GM13976 (cell line): Measurements from ENCODE around the gene TAF11L11.
"Not testable (repeated sequence)": the region's sequence is repeated elsewhere in the genome, so short reads cannot be mapped to it uniquely, and the experiment has no call there.

Source experiments
- DNase-seq: peaks from one replicate; pipeline ENCODE4 v3.0.0; 2012; ENCODE audit warnings: low spot score
- in situ Hi-C: fragments of 300-500 bp; cut with MboI; formaldehyde crosslinking; loops from one replicate; pipeline ENCODE4 v1.12.0; 2022; ENCODE audit warnings: low sequenced_read_pairs, mixed read lengths, inconsistent platforms; ENCODE audit not compliant: unreplicated experiment
- TF ChIP-seq, protein P1 (sequence below): IDR thresholded peaks from 2 replicates; pipeline ENCODE4 v1.5.1; 2012; ENCODE audit warnings: borderline replicate concordance, mild to moderate bottlenecking; ENCODE audit not compliant: insufficient read depth; ENCODE audit errors: extremely low read depth, missing control alignments, control extremely low read depth

Gene TAF11L11

DNA sequence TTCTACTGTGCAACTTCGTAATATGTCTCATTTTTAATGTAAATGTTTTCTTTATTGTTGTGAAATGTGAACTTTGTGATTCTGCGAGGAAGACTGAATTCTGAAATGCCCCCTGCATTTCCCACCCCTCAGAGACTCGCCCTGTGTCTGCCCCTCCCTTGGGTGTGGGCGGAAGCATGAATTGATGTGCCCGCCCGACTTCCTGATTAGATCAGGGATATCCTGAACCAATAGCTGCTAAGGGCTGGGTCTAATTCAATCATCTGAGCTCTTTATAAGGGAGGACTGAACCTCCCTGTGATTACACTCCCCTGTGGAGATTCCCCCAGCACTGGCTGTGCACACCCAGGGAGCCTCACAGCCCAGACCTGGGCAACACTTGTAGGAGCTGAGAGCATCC, at the start of gene TAF11L11:
TAF11L11 (plus strand) TSS at position 304 of the 400 bp plus-strand sequence.
- DNase-seq, in situ Hi-C loops: not testable (repeated sequence)

DNA sequence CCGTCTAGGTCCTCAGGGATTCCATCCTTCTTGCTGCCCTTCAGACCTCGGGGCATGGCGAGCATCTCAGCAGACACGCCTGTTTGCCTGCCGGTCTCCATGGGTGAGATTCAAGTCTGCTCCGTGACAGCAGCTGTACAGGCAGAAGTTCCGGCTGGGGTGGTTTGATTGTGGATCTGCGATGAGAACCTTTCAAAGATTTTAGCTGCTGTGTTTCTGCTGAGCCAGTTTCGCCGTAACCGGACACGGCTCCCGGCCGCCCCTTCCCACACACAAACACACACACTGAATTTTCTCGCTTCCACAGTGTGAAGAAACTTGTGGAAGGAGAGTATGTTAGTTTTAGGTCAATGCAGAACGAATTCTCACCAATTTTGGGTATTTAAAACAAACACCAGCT, 18.3 kb upstream of the TAF11L11 start, which contains the start of gene TAF11L7:
TAF11L7 (minus strand) TSS at position 101 of the 400 bp plus-strand sequence.
- DNase-seq, in situ Hi-C loops: not testable (repeated sequence)

DNA sequence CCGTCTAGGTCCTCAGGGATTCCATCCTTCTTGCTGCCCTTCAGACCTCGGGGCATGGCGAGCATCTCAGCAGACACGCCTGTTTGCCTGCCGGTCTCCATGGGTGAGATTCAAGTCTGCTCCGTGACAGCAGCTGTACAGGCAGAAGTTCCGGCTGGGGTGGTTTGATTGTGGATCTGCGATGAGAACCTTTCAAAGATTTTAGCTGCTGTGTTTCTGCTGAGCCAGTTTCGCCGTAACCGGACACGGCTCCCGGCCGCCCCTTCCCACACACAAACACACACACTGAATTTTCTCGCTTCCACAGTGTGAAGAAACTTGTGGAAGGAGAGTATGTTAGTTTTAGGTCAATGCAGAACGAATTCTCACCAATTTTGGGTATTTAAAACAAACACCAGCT, 13.1 kb upstream of the TAF11L11 start, which contains the start of gene TAF11L8:
TAF11L8 (minus strand) TSS at position 101 of the 400 bp plus-strand sequence.
- DNase-seq, in situ Hi-C loops: not testable (repeated sequence)

DNA sequence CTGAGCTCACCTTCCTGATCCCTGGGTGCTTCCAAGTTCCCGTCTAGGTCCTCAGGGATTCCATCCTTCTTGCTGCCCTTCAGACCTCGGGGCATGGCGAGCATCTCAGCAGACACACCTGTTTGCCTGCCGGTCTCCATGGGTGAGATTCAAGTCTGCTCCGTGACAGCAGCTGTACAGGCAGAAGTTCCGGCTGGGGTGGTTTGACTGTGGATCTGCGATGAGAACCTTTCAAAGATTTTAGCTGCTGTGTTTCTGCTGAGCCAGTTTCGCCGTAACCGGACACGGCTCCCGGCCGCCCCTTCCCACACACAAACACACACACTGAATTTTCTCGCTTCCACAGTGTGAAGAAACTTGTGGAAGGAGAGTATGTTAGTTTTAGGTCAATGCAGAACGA, 9.7 kb upstream of the TAF11L11 start, which contains the start of gene TAF11L9:
TAF11L9 (minus strand) TSS at position 140 of the 400 bp plus-strand sequence.
- DNase-seq, in situ Hi-C loops: not testable (repeated sequence)

DNA sequence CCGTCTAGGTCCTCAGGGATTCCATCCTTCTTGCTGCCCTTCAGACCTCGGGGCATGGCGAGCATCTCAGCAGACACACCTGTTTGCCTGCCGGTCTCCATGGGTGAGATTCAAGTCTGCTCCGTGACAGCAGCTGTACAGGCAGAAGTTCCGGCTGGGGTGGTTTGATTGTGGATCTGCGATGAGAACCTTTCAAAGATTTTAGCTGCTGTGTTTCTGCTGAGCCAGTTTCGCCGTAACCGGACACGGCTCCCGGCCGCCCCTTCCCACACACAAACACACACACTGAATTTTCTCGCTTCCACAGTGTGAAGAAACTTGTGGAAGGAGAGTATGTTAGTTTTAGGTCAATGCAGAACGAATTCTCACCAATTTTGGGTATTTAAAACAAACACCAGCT, 6.3 kb upstream of the TAF11L11 start, which contains the start of gene TAF11L10:
TAF11L10 (minus strand) TSS at position 101 of the 400 bp plus-strand sequence.
- DNase-seq, in situ Hi-C loops: not testable (repeated sequence)

DNA sequence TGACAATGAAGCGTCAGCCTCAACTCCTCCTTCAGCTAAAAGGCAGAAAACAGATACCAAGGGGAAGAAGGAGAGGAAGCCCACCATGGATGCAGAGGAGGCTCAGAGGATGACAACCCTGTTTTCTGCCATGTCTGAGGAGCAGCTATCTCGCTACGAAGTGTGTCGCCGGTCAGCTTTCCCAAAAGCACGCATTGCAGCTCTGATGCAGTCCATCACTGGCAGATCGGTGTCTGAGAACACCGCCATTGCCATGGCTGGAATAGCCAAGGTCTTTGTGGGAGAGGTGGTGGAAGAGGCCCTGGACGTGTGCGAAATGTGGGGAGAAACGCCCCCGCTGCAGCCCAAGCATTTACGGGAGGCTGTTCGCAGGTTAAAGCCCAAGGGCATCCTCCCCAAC, 968 bp downstream of the TAF11L11 start:
- TF ChIP-seq, protein P1, sequence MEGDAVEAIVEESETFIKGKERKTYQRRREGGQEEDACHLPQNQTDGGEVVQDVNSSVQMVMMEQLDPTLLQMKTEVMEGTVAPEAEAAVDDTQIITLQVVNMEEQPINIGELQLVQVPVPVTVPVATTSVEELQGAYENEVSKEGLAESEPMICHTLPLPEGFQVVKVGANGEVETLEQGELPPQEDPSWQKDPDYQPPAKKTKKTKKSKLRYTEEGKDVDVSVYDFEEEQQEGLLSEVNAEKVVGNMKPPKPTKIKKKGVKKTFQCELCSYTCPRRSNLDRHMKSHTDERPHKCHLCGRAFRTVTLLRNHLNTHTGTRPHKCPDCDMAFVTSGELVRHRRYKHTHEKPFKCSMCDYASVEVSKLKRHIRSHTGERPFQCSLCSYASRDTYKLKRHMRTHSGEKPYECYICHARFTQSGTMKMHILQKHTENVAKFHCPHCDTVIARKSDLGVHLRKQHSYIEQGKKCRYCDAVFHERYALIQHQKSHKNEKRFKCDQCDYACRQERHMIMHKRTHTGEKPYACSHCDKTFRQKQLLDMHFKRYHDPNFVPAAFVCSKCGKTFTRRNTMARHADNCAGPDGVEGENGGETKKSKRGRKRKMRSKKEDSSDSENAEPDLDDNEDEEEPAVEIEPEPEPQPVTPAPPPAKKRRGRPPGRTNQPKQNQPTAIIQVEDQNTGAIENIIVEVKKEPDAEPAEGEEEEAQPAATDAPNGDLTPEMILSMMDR = no peak
- no peak for DNase-seq
- in situ Hi-C loops = no loop called here

DNA sequence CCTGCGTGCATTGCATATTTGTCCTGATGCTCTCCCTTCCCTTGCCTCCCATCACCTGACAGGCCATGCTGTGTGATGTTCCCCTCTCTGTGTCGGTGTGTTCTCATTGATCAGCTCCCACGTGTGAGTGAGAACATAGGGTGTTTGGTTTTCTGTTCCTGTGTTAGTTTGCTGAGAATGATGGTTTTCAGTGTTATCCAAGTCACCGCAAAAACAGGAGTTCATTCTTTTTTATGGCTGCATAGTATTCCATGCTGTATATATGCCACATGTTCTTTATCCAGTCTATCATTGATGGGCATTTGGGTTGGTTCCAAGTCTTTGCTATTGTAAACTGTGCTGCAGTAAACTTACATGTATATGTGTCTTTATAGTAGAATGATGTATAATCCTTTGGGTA, 3.5 kb downstream of the TAF11L11 start:
- in situ Hi-C loops, DNase-seq: not testable (repeated sequence)

DNA sequence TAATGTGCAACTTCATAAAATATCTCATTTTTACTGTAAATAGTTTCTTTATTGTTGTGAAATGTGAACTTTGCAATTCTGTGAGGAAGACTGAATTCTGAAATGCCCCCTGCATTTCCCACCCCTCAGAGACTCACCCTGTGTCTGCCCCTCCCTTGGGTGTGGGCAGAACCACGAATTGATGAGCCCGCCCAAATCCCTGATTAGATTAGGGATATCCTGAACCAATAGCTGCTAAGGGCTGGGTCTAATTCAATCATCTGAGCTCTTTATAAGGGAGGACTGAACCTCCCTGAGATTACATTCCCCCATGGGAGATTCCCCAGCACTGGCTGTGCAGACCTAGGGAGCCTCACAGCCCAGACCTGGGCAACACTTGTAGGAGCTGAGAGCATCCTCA, 6.1 kb downstream of the TAF11L11 start, which contains the start of gene TAF11L12:
TAF11L12 (plus strand) TSS at position 301 of the 400 bp plus-strand sequence.
- in situ Hi-C loops, DNase-seq: not testable (repeated sequence)

DNA sequence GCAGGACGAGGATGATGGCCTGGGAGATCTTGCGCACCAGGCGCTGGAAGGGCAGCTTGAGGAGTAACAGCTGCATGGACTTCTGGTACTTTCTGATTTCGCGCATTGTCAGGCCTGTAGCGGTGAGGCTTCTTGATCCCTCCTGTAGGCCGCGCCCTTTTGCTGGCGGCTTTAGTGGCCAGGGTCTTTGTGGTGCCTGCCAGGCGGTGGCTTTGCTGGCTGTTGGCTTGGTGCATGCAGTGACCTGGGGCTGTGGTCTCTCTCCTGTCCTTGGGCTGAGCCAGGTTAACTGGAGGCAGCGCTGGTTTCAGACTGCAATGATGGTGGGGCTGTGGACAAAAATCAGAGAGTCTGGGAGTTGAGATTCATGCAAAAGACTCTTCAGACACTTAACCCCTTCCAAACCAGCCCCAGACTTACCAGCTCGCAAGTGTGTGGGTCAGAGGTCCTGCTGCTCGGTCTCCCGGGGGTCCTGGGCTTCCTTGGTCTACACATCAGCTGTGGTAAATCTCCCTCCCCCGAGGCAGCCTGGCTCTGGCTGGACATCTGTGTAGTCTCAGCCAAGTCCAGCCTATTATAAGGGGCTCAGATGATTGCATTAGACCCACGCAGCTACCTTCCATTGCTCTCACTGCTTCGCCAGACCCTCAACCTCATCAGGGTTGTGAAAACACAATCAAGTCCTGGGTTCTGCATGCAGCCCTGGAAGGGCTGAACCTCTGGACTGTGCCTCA, 11.1 kb downstream of the TAF11L11 start:
- no peak for DNase-seq
- TF ChIP-seq, protein P1 = no peak
- in situ Hi-C loops = no loop called here

DNA sequence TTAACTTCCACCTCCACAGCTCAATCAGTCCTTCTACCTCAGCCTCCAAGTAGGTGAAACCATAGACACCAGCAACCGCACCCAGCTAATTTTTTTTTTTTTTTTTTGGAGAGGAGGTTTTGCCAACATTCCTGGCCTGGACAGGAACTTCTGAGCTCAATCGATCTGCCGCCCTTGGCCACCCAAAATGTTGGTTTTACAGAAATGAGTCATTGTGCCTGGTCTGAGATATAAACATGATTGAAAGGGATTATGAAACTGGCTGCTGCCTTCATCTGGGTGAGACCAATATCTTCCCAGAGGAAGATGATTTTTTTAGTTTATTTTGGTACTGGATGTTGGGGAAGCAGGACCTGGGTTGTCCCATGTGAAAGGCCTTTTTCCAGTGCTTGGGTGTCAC, 15.4 kb downstream of the TAF11L11 start:
- in situ Hi-C loops = no loop called here

More for the DNA sequence above, 15.4 kb downstream of the TAF11L11 start:
- TF ChIP-seq, protein P1 = no peak
- no peak for DNase-seq
